Coronary artery (tissue), 2 donors: ENCODE measurements around the gene KRTAP9-7.

Experiments
- DNase-seq: peaks from one replicate; pipeline ENCODE4 v3.0.0-alpha.2; 2017; ENCODE audit warnings: low spot score
- H3K27ac ChIP-seq, 2 donors: fragments of 200-600 bp; sonication (generic); one replicate each; pipeline ENCODE4 v1.5.1; 2016 to 2019
- H3K4me3 ChIP-seq: fragments of 200-600 bp; sonication (generic); 2 replicates; pipeline ENCODE4 v1.5.1; 2016; ENCODE audit warnings: mild to moderate bottlenecking, moderate library complexity
- TF ChIP-seq, protein P1 (sequence below): fragments of 200-600 bp; sonication (generic); IDR thresholded peaks from one replicate; pipeline ENCODE4 v1.5.1; 2019; ENCODE audit warnings: antibody characterized with exemption

The KRTAP9-7 gene

DNA sequence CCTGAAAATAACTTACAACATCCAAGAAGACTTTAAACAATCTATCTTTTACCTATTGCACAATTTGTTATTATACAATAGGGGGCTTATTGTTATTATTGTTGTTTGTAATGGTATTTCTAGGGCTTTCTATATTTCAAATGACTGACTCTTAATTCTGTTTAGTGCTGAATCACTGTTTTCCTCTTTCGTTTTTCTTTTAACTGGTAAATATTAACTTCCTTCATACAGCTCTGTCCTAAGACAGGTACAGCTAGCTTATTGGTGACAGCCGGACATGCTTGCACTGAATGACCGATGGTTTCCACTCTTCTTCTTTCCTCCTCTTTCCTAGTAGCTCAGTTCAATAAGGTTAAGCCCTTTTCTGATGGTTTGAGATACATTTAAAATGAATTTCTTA lies 11.6 kb downstream of the KRTAP9-7 start:
- Histone ChIP-seq H3K4me3 (no peak overlapping the region), H3K27ac (no peak overlapping the region)
- TF ChIP-seq, protein P1, sequence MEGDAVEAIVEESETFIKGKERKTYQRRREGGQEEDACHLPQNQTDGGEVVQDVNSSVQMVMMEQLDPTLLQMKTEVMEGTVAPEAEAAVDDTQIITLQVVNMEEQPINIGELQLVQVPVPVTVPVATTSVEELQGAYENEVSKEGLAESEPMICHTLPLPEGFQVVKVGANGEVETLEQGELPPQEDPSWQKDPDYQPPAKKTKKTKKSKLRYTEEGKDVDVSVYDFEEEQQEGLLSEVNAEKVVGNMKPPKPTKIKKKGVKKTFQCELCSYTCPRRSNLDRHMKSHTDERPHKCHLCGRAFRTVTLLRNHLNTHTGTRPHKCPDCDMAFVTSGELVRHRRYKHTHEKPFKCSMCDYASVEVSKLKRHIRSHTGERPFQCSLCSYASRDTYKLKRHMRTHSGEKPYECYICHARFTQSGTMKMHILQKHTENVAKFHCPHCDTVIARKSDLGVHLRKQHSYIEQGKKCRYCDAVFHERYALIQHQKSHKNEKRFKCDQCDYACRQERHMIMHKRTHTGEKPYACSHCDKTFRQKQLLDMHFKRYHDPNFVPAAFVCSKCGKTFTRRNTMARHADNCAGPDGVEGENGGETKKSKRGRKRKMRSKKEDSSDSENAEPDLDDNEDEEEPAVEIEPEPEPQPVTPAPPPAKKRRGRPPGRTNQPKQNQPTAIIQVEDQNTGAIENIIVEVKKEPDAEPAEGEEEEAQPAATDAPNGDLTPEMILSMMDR = no peak
- no peak for DNase-seq

DNA sequence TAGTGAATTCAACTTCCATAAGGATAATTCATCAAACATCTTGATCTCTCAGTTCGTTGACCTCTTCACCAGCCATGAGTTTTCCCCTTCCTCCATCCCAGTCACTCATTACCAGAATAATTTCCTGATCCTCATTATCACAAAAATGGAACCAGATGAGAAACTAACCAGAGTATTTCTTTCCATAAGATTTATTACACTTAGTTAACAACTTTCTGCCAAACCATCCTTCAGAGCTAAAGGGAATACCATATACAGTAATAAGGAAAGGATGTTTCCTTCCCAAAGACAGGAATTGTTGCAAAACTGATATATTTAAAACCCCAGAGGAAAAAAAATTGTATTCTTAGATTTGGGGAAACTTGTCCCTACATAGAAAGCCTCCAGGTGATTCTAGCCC lies 18.5 kb downstream of the KRTAP9-7 start:
- no peak for DNase-seq
- Histone ChIP-seq H3K4me3 (no peak overlapping the region), H3K27ac (no peak overlapping the region)
- TF ChIP-seq, protein P1 = no peak

DNA sequence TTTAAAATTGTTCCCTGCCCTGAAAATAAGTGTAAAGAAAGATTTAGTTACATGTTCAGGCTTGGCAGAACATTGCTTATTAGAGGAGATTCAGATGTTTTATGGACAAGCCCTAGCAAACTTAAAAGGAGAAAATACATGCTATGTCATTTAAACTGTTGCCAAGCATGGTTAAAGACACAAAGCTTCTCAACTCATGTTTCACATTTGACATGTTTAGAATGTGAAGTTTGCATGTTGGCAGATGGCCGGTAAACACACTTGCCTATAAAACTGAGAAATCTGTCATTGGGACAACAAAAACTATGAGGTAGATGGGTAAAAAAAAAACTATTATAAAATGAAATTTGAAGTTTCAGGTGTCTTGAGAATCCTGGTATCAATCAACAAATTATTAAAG lies 21.3 kb downstream of the KRTAP9-7 start:
- Histone ChIP-seq H3K4me3 (no peak overlapping the region), H3K27ac (no peak overlapping the region)
- DNase-seq = no peak
- TF ChIP-seq, protein P1 = no peak

DNA sequence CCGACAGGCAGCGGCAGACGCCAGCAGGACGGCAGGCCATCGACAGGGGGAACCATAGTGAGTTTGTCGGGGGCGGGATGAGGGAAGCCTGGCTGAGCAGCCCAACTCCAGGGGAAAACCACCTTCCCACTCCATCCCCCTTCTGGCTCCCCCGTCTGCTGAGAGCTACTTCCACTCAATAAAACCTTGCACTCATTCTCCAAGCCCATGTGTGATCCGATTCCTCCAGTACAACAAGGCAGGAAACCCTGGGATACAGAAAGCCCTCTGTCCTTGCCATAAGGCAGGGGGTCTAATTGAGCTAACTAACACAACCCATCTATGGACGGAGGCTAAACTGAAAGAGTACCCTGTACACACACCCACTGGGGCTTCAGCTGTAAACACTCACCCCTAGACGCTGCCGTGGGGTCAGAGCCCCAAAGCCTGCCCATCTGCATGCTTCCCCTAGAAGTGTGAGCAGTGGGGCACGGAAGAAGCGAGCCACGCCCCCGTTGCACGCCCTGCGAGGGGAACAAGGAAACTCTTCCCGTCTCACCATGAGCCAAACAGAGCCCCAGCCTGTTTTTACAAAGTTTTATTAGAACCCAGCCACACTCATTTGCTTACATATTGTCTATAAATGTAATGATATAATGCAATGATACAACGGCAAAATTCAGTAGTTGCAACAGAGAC lies 23.1 kb downstream of the KRTAP9-7 start:
- TF ChIP-seq, protein P1 = no peak
- no peak for DNase-seq
- Histone ChIP-seq H3K4me3 (no peak overlapping the region), H3K27ac (no peak overlapping the region)

DNA sequence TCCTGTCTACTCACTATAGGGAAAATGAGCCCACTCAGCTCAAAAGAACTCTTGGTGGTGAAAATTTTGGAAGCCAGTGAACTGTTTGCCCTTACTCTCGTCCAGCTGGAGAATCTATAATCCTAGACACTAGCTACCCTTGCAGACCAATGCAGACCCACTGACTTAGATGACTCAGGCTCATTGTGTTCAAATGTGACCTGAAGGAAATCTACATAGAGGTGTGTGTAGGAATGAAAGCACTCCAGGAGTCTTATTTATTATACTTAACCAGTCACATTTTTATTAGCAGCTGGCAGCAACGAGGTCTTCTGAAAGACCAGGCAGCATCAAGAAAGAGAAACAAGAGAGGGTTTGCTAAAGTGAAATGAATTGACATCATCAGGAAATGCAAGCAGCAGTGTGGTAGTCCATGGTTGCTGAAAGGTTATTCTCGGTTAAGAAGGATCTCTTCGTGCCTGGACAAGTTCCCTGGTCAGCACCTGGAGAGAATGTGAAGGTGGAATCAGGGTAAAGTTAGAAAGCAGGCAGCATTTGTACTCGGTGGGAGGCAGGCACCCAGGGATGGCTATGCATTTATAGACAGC lies 25.8 kb downstream of the KRTAP9-7 start:
- no peak overlapping the region for H3K4me3 ChIP-seq
- no peak overlapping the region for H3K27ac ChIP-seq
- DNase-seq = no peak
- TF ChIP-seq, protein P1 = no peak

DNA sequence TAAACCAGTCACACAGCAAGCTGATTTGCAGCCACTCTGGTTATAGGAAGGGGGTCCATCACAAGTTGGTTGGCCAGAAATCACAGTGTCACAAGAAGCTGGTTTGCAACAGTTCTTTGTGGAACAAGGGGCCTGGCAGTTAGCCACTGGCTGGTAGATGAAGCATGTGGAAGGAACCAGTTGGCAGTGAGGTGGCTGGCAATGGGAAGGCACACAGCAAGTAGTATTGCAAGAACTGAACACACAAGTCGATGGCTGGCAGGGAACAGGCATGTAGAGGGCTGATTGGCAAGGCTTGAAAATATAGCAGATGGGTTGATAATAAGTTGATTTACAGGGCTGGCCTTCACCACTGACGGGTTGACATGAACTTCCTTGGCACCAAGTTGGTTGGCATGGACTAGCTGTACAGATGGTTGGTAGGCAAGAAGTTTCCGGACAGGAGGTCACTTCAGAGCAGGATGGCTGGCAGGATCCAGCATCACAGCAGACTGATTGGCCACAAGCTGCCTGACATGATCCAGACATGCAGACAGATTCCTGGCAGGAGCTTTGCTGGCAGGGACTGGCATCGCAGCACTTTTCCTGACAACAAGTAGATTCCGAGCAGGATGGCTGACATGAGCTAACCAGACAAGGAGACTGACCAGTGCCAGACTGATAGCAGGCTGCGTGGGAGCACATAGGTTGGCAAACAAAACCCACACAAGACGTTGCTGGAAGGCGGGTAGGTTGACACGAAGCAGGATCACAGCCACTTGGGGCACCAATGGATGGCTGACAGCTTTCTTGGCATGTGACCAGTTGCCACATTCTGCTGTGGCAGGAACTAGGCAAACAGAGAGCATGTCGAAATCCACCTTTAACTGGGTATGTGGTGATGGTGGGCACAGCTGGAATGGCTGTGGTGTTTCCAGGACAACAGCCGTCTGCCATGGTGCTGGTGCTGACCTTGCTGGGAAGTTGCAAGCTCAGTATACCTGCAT lies 26.7 kb downstream of the KRTAP9-7 start, which contains the start of gene KRTAP29-1:
Gene KRTAP29-1 (minus strand): TSS at position 936 of the 986 bp plus-strand sequence. CDS start 0 bp downstream, at position 936.
- TF ChIP-seq, protein P1 = no peak
- Histone ChIP-seq H3K27ac (no peak within 1 kb of the TSS), H3K4me3 (no peak within 1 kb of the TSS)
- no peak for DNase-seq
